Adipocyte (in vitro differentiated cells): ENCODE results near the gene GRIFIN.
A peak's percentile ranks its signal among the peaks of the same experiment; 100 is the strongest.
"Not testable (repeated sequence)": the region's sequence is repeated elsewhere in the genome, so short reads cannot be mapped to it uniquely, and the experiment has no call there.

Experiments
- DNase-seq: peaks from one replicate; pipeline ENCODE4 v3.0.0-alpha.2; 2015; ENCODE audit warnings: low read depth
- H3K27me3 ChIP-seq: replicated peaks from 2 replicates; pipeline ENCODE4 v1.7.0; 2013; ENCODE audit warnings: mild to moderate bottlenecking, low read length, moderate library complexity; ENCODE audit not compliant: control insufficient read depth, insufficient read depth
- H3K36me3 ChIP-seq: 2 replicates; pipeline ENCODE4 v1.7.0; 2013; ENCODE audit warnings: low read length, mild to moderate bottlenecking, moderate library complexity; ENCODE audit not compliant: control insufficient read depth, insufficient read depth, severe bottlenecking
- H3K4me1 ChIP-seq: 2 replicates; pipeline ENCODE4 v1.7.0; 2013; ENCODE audit warnings: mild to moderate bottlenecking, low read length, moderate library complexity; ENCODE audit not compliant: control insufficient read depth, insufficient read depth
- H3K4me3 ChIP-seq: 2 replicates; pipeline ENCODE4 v1.7.0; 2013; ENCODE audit warnings: mild to moderate bottlenecking, low read length, moderate library complexity
- H3K9ac ChIP-seq: 2 replicates; pipeline ENCODE4 v1.7.0; 2013; ENCODE audit warnings: mild to moderate bottlenecking, low read length, moderate library complexity
- H3K9me3 ChIP-seq: 2 replicates; pipeline ENCODE4 v1.7.0; 2013; ENCODE audit warnings: mild to moderate bottlenecking, low read length, moderate library complexity; ENCODE audit not compliant: control insufficient read depth

The GRIFIN gene

GRCh38 chr7:2474224-2474623, 2.0 kb downstream of the GRIFIN start:
- H3K9ac ChIP-seq: no peak overlapping the region
- peaks cover 2% of the 10 kb centered on the region for H3K27me3 ChIP-seq
- H3K4me1 ChIP-seq: peaks cover 23% of the 10 kb centered on the region
- H3K36me3 ChIP-seq: no peaks in the 10 kb centered on the region
- H3K4me3 ChIP-seq: no peak overlapping the region
- DNase-seq: no peak
- H3K9me3 ChIP-seq: no peaks in the 10 kb centered on the region

- Histone ChIP-seq H3K9ac (no peak overlapping the region), H3K27me3 (no peaks in the 10 kb centered on the region), H3K36me3 (no peaks in the 10 kb centered on the region), H3K4me1 (peaks cover 19% of the 10 kb centered on the region), H3K4me3 (no peak overlapping the region), H3K9me3 (no peaks in the 10 kb centered on the region)
- no peak for DNase-seq
Measured at GRCh38 chr7:2473496-2474180, 2.6 kb downstream of the GRIFIN start.

GRCh38 chr7:2472739-2473138, 3.5 kb downstream of the GRIFIN start:
- Histone ChIP-seq H3K36me3 (no peaks in the 10 kb centered on the region), H3K4me1 (peaks cover 12% of the 10 kb centered on the region), H3K9ac (no peak overlapping the region), H3K9me3 (no peaks in the 10 kb centered on the region), H3K4me3 (no peak overlapping the region), H3K27me3 (no peaks in the 10 kb centered on the region)
- DNase-seq: no peak

- Histone ChIP-seq H3K9me3 (no peaks in the 10 kb centered on the region), H3K4me3 (no peak overlapping the region), H3K27me3 (no peaks in the 10 kb centered on the region), H3K4me1 (peaks cover 9% of the 10 kb centered on the region), H3K9ac (no peak overlapping the region), H3K36me3 (no peaks in the 10 kb centered on the region)
- no peak for DNase-seq
Measured at GRCh38 chr7:2471396-2471795, 4.8 kb downstream of the GRIFIN start.

GRCh38 chr7:2471022-2471329, 5.2 kb downstream of the GRIFIN start:
- Histone ChIP-seq H3K4me1 (peaks cover 9% of the 10 kb centered on the region), H3K27me3 (no peaks in the 10 kb centered on the region), H3K4me3 (no peak overlapping the region), H3K9me3 (no peaks in the 10 kb centered on the region), H3K9ac (no peak overlapping the region), H3K36me3 (no peaks in the 10 kb centered on the region)
- peak; percentile 16 for DNase-seq

GRCh38 chr7:2470204-2471021, 5.8 kb downstream of the GRIFIN start:
- no peak overlapping the region for H3K9ac ChIP-seq
- H3K4me3 ChIP-seq: no peak overlapping the region
- no peaks in the 10 kb centered on the region for H3K27me3 ChIP-seq
- H3K9me3 ChIP-seq: no peaks in the 10 kb centered on the region
- no peak for DNase-seq
- no peaks in the 10 kb centered on the region for H3K36me3 ChIP-seq
- peaks cover 9% of the 10 kb centered on the region for H3K4me1 ChIP-seq

- not testable (repeated sequence) for H3K4me1 ChIP-seq, H3K27me3 ChIP-seq, H3K9me3 ChIP-seq, H3K9ac ChIP-seq, H3K36me3 ChIP-seq, H3K4me3 ChIP-seq, DNase-seq
Measured at GRCh38 chr7:2469460-2470203, 6.6 kb downstream of the GRIFIN start.

GRCh38 chr7:2468227-2468626, 8.0 kb downstream of the GRIFIN start:
- Histone ChIP-seq H3K4me3 (no peak overlapping the region), H3K27me3 (no peaks in the 10 kb centered on the region), H3K9ac (no peak overlapping the region), H3K36me3 (no peaks in the 10 kb centered on the region), H3K4me1 (peaks cover 9% of the 10 kb centered on the region), H3K9me3 (no peaks in the 10 kb centered on the region)
- DNase-seq: no peak

- peaks cover 9% of the 10 kb centered on the region for H3K4me1 ChIP-seq
Measured at GRCh38 chr7:2466675-2467074, 9.5 kb downstream of the GRIFIN start.

GRCh38 chr7:2465928-2466327, 10.3 kb downstream of the GRIFIN start:
- no peak overlapping the region for H3K4me3 ChIP-seq
- no peaks in the 10 kb centered on the region for H3K9me3 ChIP-seq
- H3K4me1 ChIP-seq: peaks cover 6% of the 10 kb centered on the region
- DNase-seq: no peak
- H3K9ac ChIP-seq: no peak overlapping the region
- H3K36me3 ChIP-seq: no peaks in the 10 kb centered on the region
- H3K27me3 ChIP-seq: peaks cover 5% of the 10 kb centered on the region

More at GRCh38 chr7:2466675-2467074, 9.5 kb downstream of the GRIFIN start:
- no peaks in the 10 kb centered on the region for H3K9me3 ChIP-seq
- H3K36me3 ChIP-seq: no peaks in the 10 kb centered on the region
- H3K27me3 ChIP-seq: peaks cover 5% of the 10 kb centered on the region
- no peak overlapping the region for H3K4me3 ChIP-seq
- no peak overlapping the region for H3K9ac ChIP-seq
- DNase-seq: no peak

GRCh38 chr7:2462731-2463130, 13.5 kb downstream of the GRIFIN start:
- no peak overlapping the region for H3K9ac ChIP-seq
- H3K36me3 ChIP-seq: no peaks in the 10 kb centered on the region
- no peak for DNase-seq
- H3K9me3 ChIP-seq: no peaks in the 10 kb centered on the region
- no peaks in the 10 kb centered on the region for H3K4me1 ChIP-seq
- H3K27me3 ChIP-seq: peaks cover 5% of the 10 kb centered on the region
- no peak overlapping the region for H3K4me3 ChIP-seq
